Measurements from ENCODE around the gene PSENEN. TPM values are rescaled to one million over a fixed set of nuclear protein-coding genes. Genes with fewer than 3 reads are reported as not detected.

Gene PSENEN
- total RNA-seq, 1 experiment from 2014 or later, result 106 TPM

- intact Hi-C loops (cut with micrococcal nuclease; ENCODE audit: unreplicated experiment), result no loop called here
- no peaks in the 10 kb centered on the region for H3K36me3 ChIP-seq (ENCODE audit: low read depth)
- no peaks in the 10 kb centered on the region for H3F3A ChIP-seq (ENCODE audit: insufficient read depth, low read depth)
- POLR2A ChIA-PET (ENCODE audit: unreplicated experiment), result interaction anchor here (0.6 kb wide), 1 partner anchor 117 kb away, joined by 3 read pairs; no protein-coding TSS in a partner anchor
- H3K4me1 ChIP-seq (replicated peaks; ENCODE audit: insufficient read depth), result no peaks in the 10 kb centered on the region
- H3K9me3 ChIP-seq (ENCODE audit: insufficient read depth, low read depth), result no peaks in the 10 kb centered on the region
- H2AFZ ChIP-seq, result no peak overlapping the region
- H3K9me2 ChIP-seq (ENCODE audit: insufficient read depth), result no peaks in the 10 kb centered on the region
- H3K4me3 ChIP-seq, result no peak overlapping the region
- DNase-seq, result no peak
- no peak for TF ChIP-seq EZH2 (IDR thresholded peaks at IDR 0.05; ENCODE audit: low read depth)
- TF ChIP-seq CTCF (conservative IDR thresholded peaks at IDR 0.05), result no peak
- CTCF ChIA-PET, result no interaction called here
- BruUV-seq (replicated peaks), result no TSS peak
- no peaks in the 10 kb centered on the region for H3K79me2 ChIP-seq (ENCODE audit: low read depth)
- no peak overlapping the region for H3K27ac ChIP-seq
- peaks cover 18% of the 10 kb centered on the region for H3K27me3 ChIP-seq (ENCODE audit: insufficient read depth, low read depth)
- H3K4me2 ChIP-seq, result no peak overlapping the region
- H4K20me1 ChIP-seq (ENCODE audit: insufficient read depth), result no peaks in the 10 kb centered on the region
These were observed 44.8 kb downstream of the PSENEN start for GRCh38 chr19:35789978-35790944.

- Histone ChIP-seq H3K9me3 (ENCODE audit: insufficient read depth, low read depth) (no peaks in the 10 kb centered on the region), H2AFZ (no peak overlapping the region), H3K36me3 (ENCODE audit: low read depth) (no peaks in the 10 kb centered on the region), H3K9me2 (ENCODE audit: insufficient read depth) (no peaks in the 10 kb centered on the region), H4K20me1 (ENCODE audit: insufficient read depth) (no peaks in the 10 kb centered on the region), H3K27me3 (ENCODE audit: insufficient read depth, low read depth) (peaks cover 24% of the 10 kb centered on the region), H3K4me3 (no peak overlapping the region), H3K4me1 (replicated peaks; ENCODE audit: insufficient read depth) (no peaks in the 10 kb centered on the region), H3F3A (ENCODE audit: insufficient read depth, low read depth) (no peaks in the 10 kb centered on the region), H3K79me2 (ENCODE audit: low read depth) (no peaks in the 10 kb centered on the region), H3K4me2 (no peak overlapping the region), H3K27ac (no peak overlapping the region)
- intact Hi-C loops (cut with micrococcal nuclease; ENCODE audit: unreplicated experiment), result no loop called here
- no TSS peak for BruUV-seq (replicated peaks)
- no peak for DNase-seq
- ChIA-PET CTCF (no interaction called here), POLR2A (ENCODE audit: unreplicated experiment) (no interaction called here)
- no peak for TF ChIP-seq CTCF (conservative IDR thresholded peaks at IDR 0.05)
- no peak for TF ChIP-seq EZH2 (IDR thresholded peaks at IDR 0.05; ENCODE audit: low read depth)
These were observed 45.7 kb downstream of the PSENEN start for GRCh38 chr19:35790981-35791813.

- Histone ChIP-seq H3K79me2 (ENCODE audit: low read depth) (no peaks in the 10 kb centered on the region), H3K27me3 (ENCODE audit: insufficient read depth, low read depth) (peaks cover 23% of the 10 kb centered on the region), H2AFZ (no peak overlapping the region), H4K20me1 (ENCODE audit: insufficient read depth) (no peaks in the 10 kb centered on the region), H3K9me3 (ENCODE audit: insufficient read depth, low read depth) (no peaks in the 10 kb centered on the region), H3F3A (ENCODE audit: insufficient read depth, low read depth) (no peaks in the 10 kb centered on the region), H3K9me2 (ENCODE audit: insufficient read depth) (no peaks in the 10 kb centered on the region), H3K27ac (no peak overlapping the region), H3K4me2 (no peak overlapping the region), H3K4me1 (replicated peaks; ENCODE audit: insufficient read depth) (no peaks in the 10 kb centered on the region), H3K36me3 (ENCODE audit: low read depth) (no peaks in the 10 kb centered on the region), H3K4me3 (no peak overlapping the region)
- BruUV-seq (replicated peaks), result no TSS peak
- intact Hi-C loops (cut with micrococcal nuclease; ENCODE audit: unreplicated experiment), result no loop called here
- TF ChIP-seq EZH2 (IDR thresholded peaks at IDR 0.05; ENCODE audit: low read depth), result no peak
- TF ChIP-seq CTCF (conservative IDR thresholded peaks at IDR 0.05), result no peak
- no peak for DNase-seq
- ChIA-PET POLR2A (ENCODE audit: unreplicated experiment) (no interaction called here), CTCF (no interaction called here)
These were observed 46.4 kb downstream of the PSENEN start for GRCh38 chr19:35791814-35792279.

Measured in PC-9 (cell line).